ENCODE results near the gene BRAF. TPM values are rescaled to one million over a fixed set of nuclear protein-coding genes. Genes with fewer than 3 reads are reported as not detected.
"Not testable (repeated sequence)": the region's sequence is repeated elsewhere in the genome, so short reads cannot be mapped to it uniquely, and the experiment has no call there.

The BRAF gene
- total RNA-seq, 4 donors from 2014 or later: 33.1 to 56.0 (median 44.8) TPM

GRCh38 chr7:140714331-140715040 lies 210.2 kb downstream of the BRAF start:
- Histone ChIP-seq H3K27ac (no peak overlapping the region), H3K4me1 (no peaks in the 10 kb centered on the region), H3K4me3 (no peak overlapping the region), H3K36me3 (peaks cover 0 to 6% of the 10 kb centered on the region in 2 donors), H3K9me3 (no peaks in the 10 kb centered on the region), H3K27me3 (no peaks in the 10 kb centered on the region)
- TF ChIP-seq POLR2AphosphoS5 (IDR thresholded peaks at IDR 0.05) (no peak), POLR2A (IDR thresholded peaks at IDR 0.05) (no peak), EP300 (IDR thresholded peaks at IDR 0.05) (no peak)
- TF ChIP-seq, protein P1, sequence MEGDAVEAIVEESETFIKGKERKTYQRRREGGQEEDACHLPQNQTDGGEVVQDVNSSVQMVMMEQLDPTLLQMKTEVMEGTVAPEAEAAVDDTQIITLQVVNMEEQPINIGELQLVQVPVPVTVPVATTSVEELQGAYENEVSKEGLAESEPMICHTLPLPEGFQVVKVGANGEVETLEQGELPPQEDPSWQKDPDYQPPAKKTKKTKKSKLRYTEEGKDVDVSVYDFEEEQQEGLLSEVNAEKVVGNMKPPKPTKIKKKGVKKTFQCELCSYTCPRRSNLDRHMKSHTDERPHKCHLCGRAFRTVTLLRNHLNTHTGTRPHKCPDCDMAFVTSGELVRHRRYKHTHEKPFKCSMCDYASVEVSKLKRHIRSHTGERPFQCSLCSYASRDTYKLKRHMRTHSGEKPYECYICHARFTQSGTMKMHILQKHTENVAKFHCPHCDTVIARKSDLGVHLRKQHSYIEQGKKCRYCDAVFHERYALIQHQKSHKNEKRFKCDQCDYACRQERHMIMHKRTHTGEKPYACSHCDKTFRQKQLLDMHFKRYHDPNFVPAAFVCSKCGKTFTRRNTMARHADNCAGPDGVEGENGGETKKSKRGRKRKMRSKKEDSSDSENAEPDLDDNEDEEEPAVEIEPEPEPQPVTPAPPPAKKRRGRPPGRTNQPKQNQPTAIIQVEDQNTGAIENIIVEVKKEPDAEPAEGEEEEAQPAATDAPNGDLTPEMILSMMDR (IDR thresholded peaks at IDR 0.05): no peak
- no peak for ATAC-seq
- WGBS, 2 donors (ENCODE audit: low coverage in 1 of 2): 87 to 93% methylated on average over 5 of the region's 10 CpGs

GRCh38 chr7:140712392-140712791 lies 212.3 kb downstream of the BRAF start:
- ATAC-seq, H3K4me1 ChIP-seq, H3K27ac ChIP-seq, H3K27me3 ChIP-seq, H3K36me3 ChIP-seq, H3K4me3 ChIP-seq, H3K9me3 ChIP-seq: not testable (repeated sequence)

- H3K36me3 ChIP-seq: peaks cover 2 to 35% of the 10 kb centered on the region in 2 donors
- not testable (repeated sequence) for H3K4me3 ChIP-seq, H3K4me1 ChIP-seq, H3K27me3 ChIP-seq, H3K9me3 ChIP-seq, H3K27ac ChIP-seq, ATAC-seq
- whole genome bisulfite sequencing, 2 donors (ENCODE audit: low coverage in 1 of 2): 80 to 92% methylated on average over 1 to 4 of the region's 4 CpGs
Observed at GRCh38 chr7:140708764-140709163, 216.0 kb downstream of the BRAF start.

DNA sequence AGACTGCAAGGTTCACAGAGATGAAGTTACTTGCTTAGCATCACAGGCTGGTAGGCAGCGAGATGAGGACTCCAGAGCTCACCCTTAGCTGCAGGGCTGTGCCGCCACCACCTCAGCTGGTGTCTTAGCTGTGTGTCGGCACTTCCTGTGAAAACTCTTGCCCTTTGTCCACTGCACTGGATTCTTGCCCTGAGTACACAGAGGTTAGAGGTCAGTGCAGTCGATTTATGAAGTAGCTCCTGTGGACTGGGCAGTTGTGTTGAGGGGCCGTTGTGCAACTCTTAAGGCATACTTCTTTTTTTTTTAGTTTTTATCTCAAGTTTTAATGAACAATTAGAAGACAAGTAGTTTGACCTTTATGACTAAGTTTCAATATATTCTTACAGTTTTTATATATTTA lies 217.6 kb downstream of the BRAF start:
- H3K27ac ChIP-seq: no peak overlapping the region

DNA sequence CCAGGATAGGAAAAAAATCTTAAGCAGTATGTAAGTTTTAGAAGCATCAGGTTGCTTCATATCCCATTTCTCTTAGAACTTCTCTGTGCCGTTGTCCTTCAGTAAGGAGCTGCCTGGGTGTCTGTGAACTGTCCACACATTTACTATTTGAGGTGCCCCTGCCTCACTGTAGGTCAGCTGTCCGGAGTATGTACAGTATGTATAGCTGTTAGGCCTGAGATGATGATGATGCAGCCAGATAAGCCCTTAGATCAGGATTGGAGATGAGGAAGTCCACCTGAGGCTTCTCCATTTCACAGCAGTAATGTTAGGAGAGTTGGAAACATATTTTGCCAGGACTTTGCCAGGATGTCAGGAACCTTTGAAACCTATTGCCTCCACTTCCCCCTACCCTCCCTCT lies 220.5 kb downstream of the BRAF start:
- H3K9me3 ChIP-seq: no peaks in the 10 kb centered on the region
- TF ChIP-seq EP300 (IDR thresholded peaks at IDR 0.05) (no peak), POLR2AphosphoS5 (IDR thresholded peaks at IDR 0.05) (no peak), POLR2A (IDR thresholded peaks at IDR 0.05) (no peak)
- TF ChIP-seq, protein P1 (IDR thresholded peaks at IDR 0.05): no peak
- ATAC-seq: no peak

More for the DNA sequence above, 217.6 kb downstream of the BRAF start:
- H3K36me3 ChIP-seq: peaks cover 2 to 46% of the 10 kb centered on the region in 2 donors
- TF ChIP-seq POLR2A (IDR thresholded peaks at IDR 0.05) (no peak), EP300 (IDR thresholded peaks at IDR 0.05) (no peak), POLR2AphosphoS5 (IDR thresholded peaks at IDR 0.05) (no peak)
- TF ChIP-seq, protein P1 (IDR thresholded peaks at IDR 0.05): no peak
- no peak for ATAC-seq
- H3K27me3 ChIP-seq: no peaks in the 10 kb centered on the region
- H3K9me3 ChIP-seq: no peaks in the 10 kb centered on the region
- no peaks in the 10 kb centered on the region for H3K4me1 ChIP-seq
- H3K4me3 ChIP-seq: no peak overlapping the region
- 75 to 89% methylated on average over 2 to 4 of the region's 5 CpGs for WGBS, 2 donors (ENCODE audit: low coverage in 1 of 2)

DNA sequence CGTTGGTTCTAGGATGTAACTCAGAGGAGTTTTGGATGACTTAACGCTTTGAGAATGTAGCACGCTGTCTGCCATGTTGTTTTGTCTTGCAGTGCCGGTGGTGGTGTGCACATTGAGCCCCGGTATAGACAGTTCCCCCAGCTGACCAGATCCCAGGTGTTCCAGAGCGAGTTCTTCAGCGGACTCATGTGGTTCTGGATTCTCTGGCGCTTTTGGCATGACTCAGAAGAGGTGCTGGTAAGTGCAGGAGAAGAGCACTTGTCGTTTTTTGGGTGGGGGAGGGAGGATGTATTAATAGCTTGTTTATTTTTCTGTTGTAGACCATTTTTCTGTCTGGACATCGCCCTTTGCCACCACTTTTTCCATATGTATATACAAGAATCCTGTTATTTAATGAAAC lies 222.0 kb downstream of the BRAF start:
- peaks cover 2 to 46% of the 10 kb centered on the region in 2 donors for H3K36me3 ChIP-seq
- H3K9me3 ChIP-seq: no peaks in the 10 kb centered on the region
- peaks cover 0 to 18% (median 13%) of the 10 kb centered on the region in 3 donors for H3K4me1 ChIP-seq
- no peaks in the 10 kb centered on the region for H3K27me3 ChIP-seq
- no peak for ATAC-seq
- 74 to 90% methylated on average over 6 to 7 of the region's 10 CpGs for WGBS, 2 donors (ENCODE audit: low coverage in 1 of 2)
- H3K27ac ChIP-seq: no peak overlapping the region
- H3K4me3 ChIP-seq: no peak overlapping the region
- TF ChIP-seq POLR2AphosphoS5 (IDR thresholded peaks at IDR 0.05) (no peak), POLR2A (IDR thresholded peaks at IDR 0.05) (no peak), EP300 (IDR thresholded peaks at IDR 0.05) (no peak)
- TF ChIP-seq, protein P1 (IDR thresholded peaks at IDR 0.05): no peak

More for the DNA sequence above, 220.5 kb downstream of the BRAF start:
- no peak overlapping the region for H3K4me3 ChIP-seq
- peaks cover 2 to 46% of the 10 kb centered on the region in 2 donors for H3K36me3 ChIP-seq
- WGBS, 2 donors (ENCODE audit: low coverage in 1 of 2): 80 to 90% methylated on average over 2 of the region's 2 CpGs
- H3K27ac ChIP-seq: no peak overlapping the region
- no peaks in the 10 kb centered on the region for H3K27me3 ChIP-seq
- peaks cover 0 to 4% (median 0%) of the 10 kb centered on the region in 3 donors for H3K4me1 ChIP-seq
